Panc1 (cell line): ENCODE measurements around the gene TBCD. TPM values are rescaled to one million over a fixed set of nuclear protein-coding genes. Genes with fewer than 3 reads are reported as not detected.

Experiments
- ATAC-seq: fragments of 200-7000 bp; cut with Tn5 transposase; 2 replicates; pipeline ENCODE4 v1.9.1; 2020; ENCODE audit warnings: mild to moderate bottlenecking, moderate library complexity
- BruUV-seq: library from RNA; stranded (reverse); fragments of 400-500 nt; replicated peaks from 2 replicates; lab custom pipeline; 2021; lab: Mats Ljungman, UMichigan
- CTCF ChIA-PET: fragments of 300-600 bp; sonication (Branson Sonifier 250); formaldehyde crosslinking; loops from one replicate; lab custom pipeline; 2022; ENCODE audit warnings: antibody characterized with exemption; lab: Charles Lee
- POLR2A ChIA-PET: fragments of 300-600 bp; sonication (Branson Sonifier 250); formaldehyde crosslinking; loops from one replicate; lab custom pipeline; 2022; ENCODE audit warnings: antibody characterized with exemption; lab: Charles Lee
- DNase-seq: peaks from one replicate; pipeline ENCODE4 v3.0.0-alpha.2; 2010; ENCODE audit warnings: low read depth, low spot score
- H3K27ac ChIP-seq: 2 replicates; pipeline ENCODE4 v1.5.1; 2011; ENCODE audit warnings: mild to moderate bottlenecking, low read length, inconsistent platforms
- H3K27me3 ChIP-seq: fragments of 200-500 bp; sonication (Bioruptor generic); 2 replicates; pipeline ENCODE4 v1.6.0; 2014; ENCODE audit warnings: low read length, inconsistent platforms; ENCODE audit not compliant: control insufficient read depth, insufficient read depth
- H3K36me3 ChIP-seq: fragments of 200-500 bp; sonication (Bioruptor generic); 2 replicates; pipeline ENCODE4 v1.5.1; 2014; ENCODE audit warnings: inconsistent platforms, mild to moderate bottlenecking, low read length, moderate library complexity; ENCODE audit not compliant: control insufficient read depth, insufficient read depth
- H3K4me1 ChIP-seq: 2 replicates; pipeline ENCODE4 v1.5.1; 2011; ENCODE audit warnings: inconsistent platforms, mild to moderate bottlenecking, low read length, moderate library complexity; ENCODE audit not compliant: control insufficient read depth, insufficient read depth
- H3K4me3 ChIP-seq, 2 experiments: 2 replicates each; pipeline ENCODE4 v1.5.1; 2011 to 2012; ENCODE audit warnings: low read depth in 2 of 2, low read length in 2 of 2, mild to moderate bottlenecking in 2 of 2, inconsistent platforms in 1 of 2, moderate library complexity in 1 of 2
- H3K9me3 ChIP-seq: fragments of 200-500 bp; sonication (Bioruptor generic); 2 replicates; pipeline ENCODE4 v1.5.1; 2014; ENCODE audit warnings: low read depth, mild to moderate bottlenecking, inconsistent platforms, low read length, moderate library complexity; ENCODE audit not compliant: control insufficient read depth, insufficient read depth
- POLR2AphosphoS5 ChIP-seq: IDR thresholded peaks from 2 replicates; pipeline ENCODE4 v1.6.1; 2012; ENCODE audit warnings: mild to moderate bottlenecking, low read depth, low read length, moderate library complexity
- SIN3A ChIP-seq: IDR thresholded peaks from 2 replicates; pipeline ENCODE4 v1.6.1; 2012; ENCODE audit warnings: low read depth, mild to moderate bottlenecking, low read length, moderate library complexity, borderline replicate concordance; ENCODE audit not compliant: insufficient read depth
- TCF7L2 ChIP-seq: IDR thresholded peaks from 2 replicates; pipeline ENCODE4 v1.6.1; 2011; ENCODE audit warnings: mild to moderate bottlenecking, low read depth, low read length, inconsistent platforms
- in situ Hi-C: cut with HindIII; loops from 2 replicates; pipeline ENCODE4 v1.10.0; 2016; ENCODE audit warnings: low sequenced_read_pairs, low pct_unique_long_range_greater_than_20kb
- intact Hi-C: fragments of 100-400 bp; cut with micrococcal nuclease; formaldehyde crosslinking; loops from one replicate; pipeline ENCODE4 v1.10.0; 2022; ENCODE audit not compliant: unreplicated experiment
- total RNA-seq: library from RNA; stranded (reverse); gene quantifications from one replicate; pipeline ENCODE4 v1.2.1, GENCODE V29; 2021; ENCODE audit not compliant: unreplicated experiment
- TF ChIP-seq, protein P1 (sequence below), 2 experiments: IDR thresholded peaks; 2 replicates each; pipeline ENCODE4 v1.6.1; 2011 to 2012; ENCODE audit warnings: low read depth in 2 of 2, control low read depth in 1 of 2, low read length in 1 of 2, mild to moderate bottlenecking in 1 of 2, moderate library complexity in 1 of 2; ENCODE audit not compliant: insufficient read depth in 1 of 2
- TF ChIP-seq, protein P2 (sequence below): fragments of 450-650 bp; IDR thresholded peaks from 2 replicates; pipeline ENCODE4 v1.5.1; 2017; ENCODE audit warnings: mild to moderate bottlenecking

The TBCD gene
- total RNA-seq, 1 experiment from 2014 or later: 186 TPM

DNA sequence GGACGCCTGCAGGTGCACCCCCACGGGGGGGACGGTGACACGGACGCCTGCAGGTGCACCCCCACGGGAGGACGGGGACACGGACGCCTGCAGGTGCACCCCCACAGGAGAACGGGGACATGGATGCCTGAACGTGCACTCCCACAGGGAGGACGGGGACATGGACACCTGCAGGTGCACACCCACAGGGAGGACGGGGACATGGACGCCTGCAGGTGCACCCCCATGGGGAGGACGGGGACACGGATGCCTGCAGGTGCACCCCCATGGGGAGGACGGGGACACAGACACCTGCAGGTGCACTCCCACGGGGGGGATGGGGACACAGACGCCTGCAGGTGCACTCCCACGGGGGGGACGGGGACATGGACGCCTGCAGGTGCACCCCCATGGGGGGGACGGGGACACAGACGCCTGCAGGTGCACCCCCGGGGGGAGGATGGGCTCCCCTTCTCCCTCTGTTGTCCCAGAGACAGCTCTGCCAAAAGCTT lies 213.0 kb downstream of the TBCD start:
- H3K4me1 ChIP-seq: no peaks in the 10 kb centered on the region
- TF ChIP-seq, protein P1, sequence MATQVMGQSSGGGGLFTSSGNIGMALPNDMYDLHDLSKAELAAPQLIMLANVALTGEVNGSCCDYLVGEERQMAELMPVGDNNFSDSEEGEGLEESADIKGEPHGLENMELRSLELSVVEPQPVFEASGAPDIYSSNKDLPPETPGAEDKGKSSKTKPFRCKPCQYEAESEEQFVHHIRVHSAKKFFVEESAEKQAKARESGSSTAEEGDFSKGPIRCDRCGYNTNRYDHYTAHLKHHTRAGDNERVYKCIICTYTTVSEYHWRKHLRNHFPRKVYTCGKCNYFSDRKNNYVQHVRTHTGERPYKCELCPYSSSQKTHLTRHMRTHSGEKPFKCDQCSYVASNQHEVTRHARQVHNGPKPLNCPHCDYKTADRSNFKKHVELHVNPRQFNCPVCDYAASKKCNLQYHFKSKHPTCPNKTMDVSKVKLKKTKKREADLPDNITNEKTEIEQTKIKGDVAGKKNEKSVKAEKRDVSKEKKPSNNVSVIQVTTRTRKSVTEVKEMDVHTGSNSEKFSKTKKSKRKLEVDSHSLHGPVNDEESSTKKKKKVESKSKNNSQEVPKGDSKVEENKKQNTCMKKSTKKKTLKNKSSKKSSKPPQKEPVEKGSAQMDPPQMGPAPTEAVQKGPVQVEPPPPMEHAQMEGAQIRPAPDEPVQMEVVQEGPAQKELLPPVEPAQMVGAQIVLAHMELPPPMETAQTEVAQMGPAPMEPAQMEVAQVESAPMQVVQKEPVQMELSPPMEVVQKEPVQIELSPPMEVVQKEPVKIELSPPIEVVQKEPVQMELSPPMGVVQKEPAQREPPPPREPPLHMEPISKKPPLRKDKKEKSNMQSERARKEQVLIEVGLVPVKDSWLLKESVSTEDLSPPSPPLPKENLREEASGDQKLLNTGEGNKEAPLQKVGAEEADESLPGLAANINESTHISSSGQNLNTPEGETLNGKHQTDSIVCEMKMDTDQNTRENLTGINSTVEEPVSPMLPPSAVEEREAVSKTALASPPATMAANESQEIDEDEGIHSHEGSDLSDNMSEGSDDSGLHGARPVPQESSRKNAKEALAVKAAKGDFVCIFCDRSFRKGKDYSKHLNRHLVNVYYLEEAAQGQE (IDR thresholded peaks at IDR 0.05; ENCODE audit: insufficient read depth in 1 of 2, low read depth in 2 of 2, low read length in 1 of 2): no peak
- TF ChIP-seq TCF7L2 (no peak), POLR2AphosphoS5 (no peak), SIN3A (no peak)
- TF ChIP-seq, protein P2, sequence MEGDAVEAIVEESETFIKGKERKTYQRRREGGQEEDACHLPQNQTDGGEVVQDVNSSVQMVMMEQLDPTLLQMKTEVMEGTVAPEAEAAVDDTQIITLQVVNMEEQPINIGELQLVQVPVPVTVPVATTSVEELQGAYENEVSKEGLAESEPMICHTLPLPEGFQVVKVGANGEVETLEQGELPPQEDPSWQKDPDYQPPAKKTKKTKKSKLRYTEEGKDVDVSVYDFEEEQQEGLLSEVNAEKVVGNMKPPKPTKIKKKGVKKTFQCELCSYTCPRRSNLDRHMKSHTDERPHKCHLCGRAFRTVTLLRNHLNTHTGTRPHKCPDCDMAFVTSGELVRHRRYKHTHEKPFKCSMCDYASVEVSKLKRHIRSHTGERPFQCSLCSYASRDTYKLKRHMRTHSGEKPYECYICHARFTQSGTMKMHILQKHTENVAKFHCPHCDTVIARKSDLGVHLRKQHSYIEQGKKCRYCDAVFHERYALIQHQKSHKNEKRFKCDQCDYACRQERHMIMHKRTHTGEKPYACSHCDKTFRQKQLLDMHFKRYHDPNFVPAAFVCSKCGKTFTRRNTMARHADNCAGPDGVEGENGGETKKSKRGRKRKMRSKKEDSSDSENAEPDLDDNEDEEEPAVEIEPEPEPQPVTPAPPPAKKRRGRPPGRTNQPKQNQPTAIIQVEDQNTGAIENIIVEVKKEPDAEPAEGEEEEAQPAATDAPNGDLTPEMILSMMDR: no peak
- no peak for ATAC-seq
- H3K27ac ChIP-seq: no peak overlapping the region
- CTCF ChIA-PET: interaction anchor here (0.7 kb wide), 1 partner anchor 140 kb away, joined by 11 read pairs; no protein-coding TSS in a partner anchor
- intact Hi-C loops: no loop called here
- no peaks in the 10 kb centered on the region for H3K9me3 ChIP-seq
- no peaks in the 10 kb centered on the region for H3K36me3 ChIP-seq
- POLR2A ChIA-PET: no interaction called here
- no TSS peak for BruUV-seq
- H3K27me3 ChIP-seq: no peaks in the 10 kb centered on the region
- in situ Hi-C loops: no loop called here
- H3K4me3 ChIP-seq: no peak overlapping the region
- no peak for DNase-seq

DNA sequence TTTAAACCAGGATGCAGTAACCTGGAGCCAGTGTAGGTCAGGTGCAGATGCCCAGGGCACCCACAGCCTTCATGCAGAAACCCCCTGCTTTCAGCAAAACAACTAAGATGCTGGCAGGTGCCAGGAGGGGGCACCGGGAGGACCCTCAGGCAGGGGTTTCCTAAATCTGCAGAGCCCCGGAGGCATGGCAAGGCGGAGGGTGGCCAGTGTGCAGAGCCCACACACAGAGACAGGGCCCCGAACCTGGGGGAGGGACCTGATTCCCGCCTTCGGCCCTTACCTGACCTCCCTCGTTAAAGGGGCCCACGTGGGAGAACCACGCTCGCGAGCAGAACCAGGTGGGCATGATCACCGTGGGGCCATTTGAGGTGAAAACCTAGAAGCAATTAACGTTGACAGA lies 213.5 kb downstream of the TBCD start:
- in situ Hi-C loops: no loop called here
- DNase-seq (no peak), ATAC-seq (no peak)
- intact Hi-C loops: no loop called here
- Histone ChIP-seq H3K4me3 (no peak overlapping the region), H3K36me3 (no peaks in the 10 kb centered on the region), H3K9me3 (no peaks in the 10 kb centered on the region), H3K27me3 (no peaks in the 10 kb centered on the region), H3K27ac (no peak overlapping the region), H3K4me1 (no peaks in the 10 kb centered on the region)
- POLR2A ChIA-PET: no interaction called here
- BruUV-seq: no TSS peak
- CTCF ChIA-PET: no interaction called here
- no peak for TF ChIP-seq SIN3A
- TF ChIP-seq, protein P1 (IDR thresholded peaks at IDR 0.05; ENCODE audit: insufficient read depth in 1 of 2, low read depth in 2 of 2, low read length in 1 of 2): no peak
- TF ChIP-seq POLR2AphosphoS5: no peak
- no peak for TF ChIP-seq TCF7L2
- TF ChIP-seq, protein P2: no peak
